CD4-positive, alpha-beta memory T cell (primary cell): ENCODE measurements around the gene FNDC10. TPM values are rescaled to one million over a fixed set of nuclear protein-coding genes. Genes with fewer than 3 reads are reported as not detected.
A peak's percentile ranks its signal among the peaks of the same experiment; 100 is the strongest.

Experiments
- CTCF ChIA-PET: fragments of 350-600 bp; sonication (Branson Sonifier 250); formaldehyde crosslinking; loops from one replicate; lab custom pipeline; 2021; ENCODE audit warnings: inconsistent platforms; ENCODE audit not compliant: partially characterized antibody; lab: Charles Lee
- POLR2A ChIA-PET: fragments of 350-600 bp; sonication (Branson Sonifier 250); formaldehyde crosslinking; loops from one replicate; lab custom pipeline; 2021; ENCODE audit not compliant: partially characterized antibody; lab: Charles Lee
- DNase-seq, 5 donors: peaks; one replicate each; pipeline versions ENCODE4 v3.0.0 to v3.0.0-alpha.2; 2020 to 2022; ENCODE audit warnings: mixed read lengths in 1 of 5
- H3K27ac ChIP-seq: one replicate; pipeline ENCODE4 v1.7.0; 2013; ENCODE audit warnings: low read depth, low read length
- H3K27me3 ChIP-seq: 2 replicates; pipeline ENCODE4 v1.7.0; 2013; ENCODE audit warnings: mild to moderate bottlenecking, low read length, moderate library complexity; ENCODE audit not compliant: insufficient read depth
- H3K36me3 ChIP-seq: 2 replicates; pipeline ENCODE4 v1.7.0; 2013; ENCODE audit warnings: mild to moderate bottlenecking, low read length, moderate library complexity; ENCODE audit not compliant: insufficient read depth
- H3K4me1 ChIP-seq: 2 replicates; pipeline ENCODE4 v1.7.0; 2013; ENCODE audit warnings: mild to moderate bottlenecking, low read length, moderate library complexity; ENCODE audit not compliant: insufficient read depth
- H3K4me3 ChIP-seq, 2 donors: one replicate each; pipeline ENCODE4 v1.7.0; 2013; ENCODE audit warnings: low read length in 2 of 2, mild to moderate bottlenecking in 1 of 2
- H3K9me3 ChIP-seq, 2 donors: one replicate each; pipeline ENCODE4 v1.7.0; 2013; ENCODE audit warnings: low read length in 2 of 2, control low read depth in 1 of 2; ENCODE audit not compliant: control insufficient read depth in 1 of 2
- H3K27ac Mint-ChIP-seq, 7 donors: one replicate each; pipeline ENCODE4 v1.8.0; 2020 to 2021; ENCODE audit warnings: mixed read lengths in 7 of 7, mild to moderate bottlenecking in 6 of 7, inconsistent platforms in 3 of 7, moderate library complexity in 3 of 7
- H3K27me3 Mint-ChIP-seq, 2 donors: one replicate each; pipeline ENCODE4 v1.8.0; 2020 to 2021; ENCODE audit warnings: mixed read lengths in 2 of 2
- H3K36me3 Mint-ChIP-seq, 2 donors: one replicate each; pipeline ENCODE4 v1.8.0; 2020 to 2021; ENCODE audit warnings: mixed read lengths in 2 of 2, inconsistent platforms in 1 of 2, mild to moderate bottlenecking in 1 of 2
- H3K4me1 Mint-ChIP-seq, 4 donors: one replicate each; pipeline ENCODE4 v1.8.0; 2020 to 2021; ENCODE audit warnings: mixed read lengths in 4 of 4, mild to moderate bottlenecking in 1 of 4
- H3K4me3 Mint-ChIP-seq, 8 donors: one replicate each; pipeline ENCODE4 v1.8.0; 2020 to 2021; ENCODE audit warnings: mixed read lengths in 8 of 8, mild to moderate bottlenecking in 7 of 8, moderate library complexity in 6 of 8, inconsistent platforms in 3 of 8
- H3K9me3 Mint-ChIP-seq, 8 donors: one replicate each; pipeline ENCODE4 v1.8.0; 2020 to 2021; ENCODE audit warnings: mixed read lengths in 8 of 8, mild to moderate bottlenecking in 5 of 8, inconsistent platforms in 3 of 8, moderate library complexity in 1 of 8
- intact Hi-C: fragments of 100-400 bp; cut with micrococcal nuclease; formaldehyde crosslinking; loops from one replicate; pipeline ENCODE4 v1.15.1; 2023
- polyA plus RNA-seq, 2 donors: library from polyadenylated mRNA; unstranded; fragments of 300-500 nt; fragmentation: Illumina TruSeq; gene quantifications; one replicate each; pipeline ENCODE4 v1.2.3, GENCODE V29; 2021
- total RNA-seq, 2 experiments: library from RNA; stranded (reverse); gene quantifications; one replicate each; pipeline ENCODE4 v1.2.3, GENCODE V29; 2021

The FNDC10 gene
- total and polyA plus RNA-seq, 4 experiments from 2014 or later = 0.72 to 2.9 (median 2.0) TPM

GRCh38 chr1:1623181-1623630 lies 23.3 kb upstream of the FNDC10 start:
- H3K36me3 ChIP-seq = no peaks in the 10 kb centered on the region
- no peak overlapping the region for H3K27ac ChIP-seq
- POLR2A ChIA-PET = interaction anchor here (0.8 kb wide), 1 partner anchor 8 kb away, joined by 3 read pairs; no protein-coding TSS in a partner anchor
- no peaks in the 10 kb centered on the region for H3K27me3 ChIP-seq
- H3K9me3 Mint-ChIP-seq = no peaks in the 10 kb centered on the region
- H3K9me3 ChIP-seq = no peaks in the 10 kb centered on the region
- H3K27ac Mint-ChIP-seq = no peak overlapping the region
- CTCF ChIA-PET = interaction anchor here (0.6 kb wide), 1 partner anchor 16 kb away, joined by 3 read pairs; no protein-coding TSS in a partner anchor
- no peak for DNase-seq
- H3K27me3 Mint-ChIP-seq = no peaks in the 10 kb centered on the region
- H3K4me3 ChIP-seq = no peak overlapping the region
- no peaks in the 10 kb centered on the region for H3K36me3 Mint-ChIP-seq
- intact Hi-C loops = no loop called here
- no peak overlapping the region for H3K4me3 Mint-ChIP-seq
- H3K4me1 Mint-ChIP-seq = peaks cover 0 to 15% (median 2%) of the 10 kb centered on the region in 4 donors
- H3K4me1 ChIP-seq = no peaks in the 10 kb centered on the region

- Histone ChIP-seq H3K27ac (no peak overlapping the region), H3K4me3 (no peak overlapping the region), H3K9me3 (no peaks in the 10 kb centered on the region), H3K36me3 (no peaks in the 10 kb centered on the region), H3K27me3 (no peaks in the 10 kb centered on the region), H3K4me1 (no peaks in the 10 kb centered on the region)
- ChIA-PET POLR2A (interaction anchor here (0.8 kb wide), 1 partner anchor 8 kb away, joined by 3 read pairs; no protein-coding TSS in a partner anchor), CTCF (interaction anchor here (0.6 kb wide), 1 partner anchor 16 kb away, joined by 3 read pairs; no protein-coding TSS in a partner anchor)
- Mint-ChIP-seq H3K27me3 (no peaks in the 10 kb centered on the region), H3K4me1 (peaks cover 0 to 12% (median 2%) of the 10 kb centered on the region in 4 donors), H3K36me3 (no peaks in the 10 kb centered on the region), H3K4me3 (peak overlapping the region in 1 of 8 donors; percentile 20), H3K9me3 (no peaks in the 10 kb centered on the region), H3K27ac (peak overlapping the region in 2 of 7 donors; percentile 15 to 46)
- intact Hi-C loops = no loop called here
- peak in 1 of 5 donors; percentile 21 for DNase-seq
Observed at GRCh38 chr1:1622788-1623094, 22.8 kb upstream of the FNDC10 start.

GRCh38 chr1:1622010-1622787 lies 22.3 kb upstream of the FNDC10 start:
- peak overlapping the region in 3 of 7 donors; percentile 15 to 54 (median 29) for H3K27ac Mint-ChIP-seq
- Histone ChIP-seq H3K9me3 (no peaks in the 10 kb centered on the region), H3K4me1 (peaks cover 2% of the 10 kb centered on the region), H3K4me3 (no peak overlapping the region), H3K27ac (no peak overlapping the region), H3K27me3 (no peaks in the 10 kb centered on the region), H3K36me3 (no peaks in the 10 kb centered on the region)
- ChIA-PET CTCF (interaction anchor here (0.6 to 1.6 kb wide), 2 partner anchors 8 to 15 kb away, joined by 3 to 5 read pairs; no protein-coding TSS in a partner anchor), POLR2A (interaction anchor here (0.8 kb wide), 1 partner anchor 9 kb away, joined by 3 read pairs; no protein-coding TSS in a partner anchor)
- peaks cover 2 to 16% (median 4%) of the 10 kb centered on the region in 4 donors for H3K4me1 Mint-ChIP-seq
- no peaks in the 10 kb centered on the region for H3K36me3 Mint-ChIP-seq
- peak in 1 of 5 donors; percentile 27 for DNase-seq
- intact Hi-C loops = no loop called here
- H3K27me3 Mint-ChIP-seq = no peaks in the 10 kb centered on the region
- no peaks in the 10 kb centered on the region for H3K9me3 Mint-ChIP-seq
- no peak overlapping the region for H3K4me3 Mint-ChIP-seq

DNA sequence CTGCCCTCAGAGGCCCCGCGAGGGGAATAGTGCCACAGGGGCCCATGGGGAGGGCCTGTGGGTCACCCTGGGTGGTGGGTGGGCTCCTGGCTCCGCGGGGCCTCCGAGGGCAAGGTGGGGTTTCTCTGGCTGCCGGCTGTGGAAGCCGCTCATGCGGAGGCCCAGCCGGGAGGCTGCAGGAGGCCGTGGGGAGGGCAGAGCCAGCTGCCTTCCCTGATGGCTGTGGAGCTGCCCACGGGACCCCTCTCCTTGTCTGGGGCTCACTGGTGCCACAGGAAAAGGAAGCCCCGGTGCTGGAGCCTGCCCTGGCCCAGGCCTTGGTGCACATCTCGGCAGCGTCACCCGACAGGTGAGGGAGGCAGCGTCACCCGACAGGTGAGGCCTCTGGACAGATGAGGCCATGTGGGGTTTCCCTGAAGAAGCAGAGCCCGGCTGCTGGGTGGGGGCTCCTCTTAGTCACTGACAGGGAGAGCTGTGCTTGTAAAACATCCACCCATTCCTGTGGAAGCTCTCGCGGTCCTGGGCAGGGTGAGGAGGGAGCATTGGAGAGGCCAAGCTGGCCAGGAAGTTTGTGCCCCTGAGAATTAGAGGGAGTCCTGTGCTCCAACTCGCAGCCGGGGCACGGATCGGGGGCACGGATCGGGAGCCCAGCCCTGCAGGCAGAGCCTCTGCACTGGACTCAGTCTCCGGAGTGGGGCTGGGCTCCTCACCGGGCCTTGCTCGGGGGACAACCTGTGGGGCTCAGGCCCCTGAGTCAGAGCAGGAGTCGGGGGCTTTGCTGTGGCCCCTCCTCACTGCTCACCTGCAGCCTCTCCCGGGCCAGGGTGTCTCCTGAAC lies 21.5 kb upstream of the FNDC10 start:
- ChIA-PET POLR2A (interaction anchor here (1.6 kb wide), 1 partner anchor 8 kb away, joined by 12 read pairs; no protein-coding TSS in a partner anchor), CTCF (interaction anchor here (1.3 to 1.6 kb wide), 2 partner anchors 8 to 9 kb away, joined by 4 to 5 read pairs; no protein-coding TSS in a partner anchor)
- Histone ChIP-seq H3K36me3 (no peaks in the 10 kb centered on the region), H3K4me3 (no peak overlapping the region), H3K27ac (no peak overlapping the region), H3K4me1 (peaks cover 10% of the 10 kb centered on the region), H3K9me3 (no peaks in the 10 kb centered on the region), H3K27me3 (no peaks in the 10 kb centered on the region)
- Mint-ChIP-seq H3K4me1 (peaks cover 2 to 24% (median 7%) of the 10 kb centered on the region in 4 donors), H3K4me3 (no peak overlapping the region), H3K9me3 (no peaks in the 10 kb centered on the region), H3K27ac (peak overlapping the region in 1 of 7 donors; percentile 29), H3K27me3 (no peaks in the 10 kb centered on the region), H3K36me3 (peaks cover 0 to 1% of the 10 kb centered on the region in 2 donors)
- intact Hi-C loops = no loop called here
- DNase-seq = peak in 1 of 5 donors; percentile 25

- H3K4me3 Mint-ChIP-seq = peak overlapping the region in 1 of 8 donors; percentile 68
- Histone ChIP-seq H3K27ac (no peak overlapping the region), H3K9me3 (no peaks in the 10 kb centered on the region), H3K36me3 (no peaks in the 10 kb centered on the region), H3K4me3 (no peak overlapping the region), H3K27me3 (no peaks in the 10 kb centered on the region), H3K4me1 (peaks cover 12% of the 10 kb centered on the region)
- ChIA-PET CTCF (interaction anchor here (1.3 to 1.6 kb wide), 2 partner anchors 8 to 10 kb away, joined by 4 to 5 read pairs; no protein-coding TSS in a partner anchor), POLR2A (interaction anchor here (0.6 to 1.6 kb wide), 2 partner anchors 9 to 63 kb away, joined by 3 to 12 read pairs; no protein-coding TSS in a partner anchor)
- peak in 1 of 5 donors; percentile 29 for DNase-seq
- no peaks in the 10 kb centered on the region for H3K27me3 Mint-ChIP-seq
- intact Hi-C loops = no loop called here
- no peaks in the 10 kb centered on the region for H3K9me3 Mint-ChIP-seq
- peaks cover 0 to 1% of the 10 kb centered on the region in 2 donors for H3K36me3 Mint-ChIP-seq
- no peak overlapping the region for H3K27ac Mint-ChIP-seq
- H3K4me1 Mint-ChIP-seq = peaks cover 2 to 21% (median 7%) of the 10 kb centered on the region in 4 donors
Observed at GRCh38 chr1:1620433-1621139, 20.7 kb upstream of the FNDC10 start.

- Histone ChIP-seq H3K9me3 (no peaks in the 10 kb centered on the region), H3K4me1 (peaks cover 12% of the 10 kb centered on the region), H3K36me3 (no peaks in the 10 kb centered on the region), H3K27ac (no peak overlapping the region), H3K4me3 (no peak overlapping the region), H3K27me3 (no peaks in the 10 kb centered on the region)
- no peaks in the 10 kb centered on the region for H3K9me3 Mint-ChIP-seq
- intact Hi-C loops = no loop called here
- no peak for DNase-seq
- no peak overlapping the region for H3K4me3 Mint-ChIP-seq
- ChIA-PET POLR2A (interaction anchor here (0.6 to 6.8 kb wide), 3 partner anchors 9 to 63 kb away, joined by 3 to 152 read pairs (median 12); partner anchors contain the start of gene MMP23B), CTCF (interaction anchor here (1.3 kb wide), 1 partner anchor 9 kb away, joined by 4 read pairs; no protein-coding TSS in a partner anchor)
- peaks cover 0 to 3% of the 10 kb centered on the region in 2 donors for H3K36me3 Mint-ChIP-seq
- no peaks in the 10 kb centered on the region for H3K27me3 Mint-ChIP-seq
- no peak overlapping the region for H3K27ac Mint-ChIP-seq
- H3K4me1 Mint-ChIP-seq = peaks cover 2 to 23% (median 9%) of the 10 kb centered on the region in 4 donors
Observed at GRCh38 chr1:1619917-1620361, 20.0 kb upstream of the FNDC10 start.
